Neuronal stem cell (in vitro differentiated cells): ENCODE results near the gene IFITM5.
A peak's percentile ranks its signal among the peaks of the same experiment; 100 is the strongest.

Experiments
- DNase-seq: peaks from one replicate; pipeline ENCODE4 v3.0.0-alpha.2; 2013; ENCODE audit warnings: low spot score
- H2AFZ ChIP-seq: one replicate; pipeline ENCODE4 v1.6.1; 2013; ENCODE audit warnings: mild to moderate bottlenecking, low read length, inconsistent platforms
- H2AK5ac ChIP-seq: 2 replicates; pipeline ENCODE4 v1.6.1; 2013; ENCODE audit warnings: low read depth, mild to moderate bottlenecking, inconsistent platforms, low read length, moderate library complexity, mixed read lengths
- H2BK120ac ChIP-seq: 2 replicates; pipeline ENCODE4 v1.6.1; 2013; ENCODE audit warnings: low read depth, mild to moderate bottlenecking, inconsistent platforms, low read length, moderate library complexity, mixed read lengths
- H2BK12ac ChIP-seq: one replicate; pipeline ENCODE4 v1.6.1; 2013; ENCODE audit warnings: low read length, inconsistent platforms
- H2BK15ac ChIP-seq: 2 replicates; pipeline ENCODE4 v1.6.1; 2013; ENCODE audit warnings: mild to moderate bottlenecking, low read length, inconsistent platforms, mixed read lengths
- H2BK5ac ChIP-seq: one replicate; pipeline ENCODE4 v1.6.1; 2013; ENCODE audit warnings: inconsistent platforms, mild to moderate bottlenecking, low read length, moderate library complexity
- H3K14ac ChIP-seq: one replicate; pipeline ENCODE4 v1.6.1; 2013; ENCODE audit warnings: low read length, inconsistent platforms
- H3K18ac ChIP-seq: 2 replicates; pipeline ENCODE4 v1.6.1; 2013; ENCODE audit warnings: low read length, inconsistent platforms
- H3K23ac ChIP-seq: 2 replicates; pipeline ENCODE4 v1.6.1; 2013; ENCODE audit warnings: low read depth, mild to moderate bottlenecking, mixed read lengths, low read length, inconsistent platforms; ENCODE audit not compliant: poor library complexity
- H3K27ac ChIP-seq: replicated peaks from 3 replicates; pipeline ENCODE4 v1.5.1; 2013; ENCODE audit warnings: low read length, inconsistent platforms
- H3K27me3 ChIP-seq, 3 experiments: 2 replicates each; pipeline ENCODE4 v1.6.1; 2013; ENCODE audit warnings: low read length in 3 of 3, mild to moderate bottlenecking in 2 of 3, inconsistent platforms in 1 of 3, low read depth in 1 of 3, mixed read lengths in 1 of 3, moderate library complexity in 1 of 3; ENCODE audit not compliant: control insufficient read depth in 3 of 3, insufficient read depth in 3 of 3
- H3K36me3 ChIP-seq, 2 donors: replicated peaks in 1 of 2; 2 replicates each; pipeline ENCODE4 v1.6.1; 2013; ENCODE audit warnings: low read length in 2 of 2; ENCODE audit not compliant: control insufficient read depth in 2 of 2, insufficient read depth in 2 of 2
- H3K4ac ChIP-seq: 2 replicates; pipeline ENCODE4 v1.6.1; 2013; ENCODE audit warnings: inconsistent platforms, mild to moderate bottlenecking, low read length, moderate library complexity
- H3K4me1 ChIP-seq, 2 donors: 1 replicate in 1 of 2; 2 replicates in 1 of 2; pipeline ENCODE4 v1.6.1; 2013; ENCODE audit warnings: low read length in 2 of 2, low read depth in 1 of 2; ENCODE audit not compliant: control insufficient read depth in 2 of 2, insufficient read depth in 1 of 2
- H3K4me2 ChIP-seq: one replicate; pipeline ENCODE4 v1.6.1; 2013; ENCODE audit warnings: mild to moderate bottlenecking, low read length, inconsistent platforms; ENCODE audit not compliant: insufficient read depth, poor library complexity, severe bottlenecking
- H3K4me3 ChIP-seq, 2 donors: 2 replicates each; pipeline ENCODE4 v1.5.1; 2013; ENCODE audit warnings: low read length in 2 of 2, mild to moderate bottlenecking in 2 of 2, inconsistent platforms in 1 of 2, moderate library complexity in 1 of 2
- H3K79me1 ChIP-seq: one replicate; pipeline ENCODE4 v1.6.1; 2013; ENCODE audit warnings: low read depth, mild to moderate bottlenecking, inconsistent platforms, low read length, moderate library complexity
- H3K9ac ChIP-seq: one replicate; pipeline ENCODE4 v1.6.1; 2013; ENCODE audit warnings: mild to moderate bottlenecking, low read depth, low read length, inconsistent platforms; ENCODE audit not compliant: poor library complexity
- H3K9me3 ChIP-seq, 2 donors: replicated peaks in 1 of 2; 2 replicates each; pipeline versions ENCODE3 to v1.6.1; 2013; ENCODE audit warnings: low read length in 2 of 2, mild to moderate bottlenecking in 2 of 2, inconsistent platforms in 1 of 2, low read depth in 1 of 2, mixed read lengths in 1 of 2, moderate library complexity in 1 of 2; ENCODE audit not compliant: control insufficient read depth in 2 of 2, insufficient read depth in 1 of 2
- H4K8ac ChIP-seq: one replicate; pipeline ENCODE4 v1.6.1; 2013; ENCODE audit warnings: low read depth, mild to moderate bottlenecking, inconsistent platforms, low read length, moderate library complexity
- H4K91ac ChIP-seq: one replicate; pipeline ENCODE4 v1.6.1; 2013; ENCODE audit warnings: low read length, low read depth, mild to moderate bottlenecking, inconsistent platforms; ENCODE audit not compliant: poor library complexity
- whole genome bisulfite sequencing, 2 donors: extraction: QIAGEN DNeasy Blood & Tissue Kit; methylation state at CpG; one replicate each; pipeline ENCODE4 v1.1.7; 2013; ENCODE audit warnings: missing lambda C conversion rate in 2 of 2, mixed read lengths in 1 of 2; ENCODE audit not compliant: insufficient read length in 2 of 2, insufficient replicate concordance in 1 of 2; ENCODE audit errors: extremely low coverage in 2 of 2; 5-methylcytosine and 5-hydroxymethylcytosine counted together

Gene IFITM5

DNA sequence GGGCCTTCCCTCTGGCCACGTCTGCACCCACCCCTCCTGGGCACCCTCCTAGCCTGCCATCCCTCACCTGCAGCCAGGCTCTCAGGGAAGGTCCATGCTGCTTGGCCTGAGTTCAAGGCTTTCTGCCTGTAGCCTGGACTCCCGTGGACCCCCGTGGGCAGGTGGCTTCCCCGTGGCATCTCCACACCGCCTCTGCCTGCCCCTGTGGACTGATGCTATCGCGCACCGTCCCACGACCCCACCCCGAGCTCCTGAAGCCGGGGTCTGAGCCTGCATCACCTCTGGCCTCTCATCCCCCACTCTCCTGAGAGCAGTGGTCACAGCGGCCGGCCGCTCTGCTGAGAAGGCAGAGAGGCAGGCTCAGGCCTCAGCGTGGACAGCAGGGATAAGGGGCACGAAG lies 4.5 kb downstream of the IFITM5 start:
- Histone ChIP-seq H2BK5ac (peak overlapping the region; percentile 35), H3K27ac (no peak overlapping the region), H2BK120ac (no peak overlapping the region), H2AK5ac (no peak overlapping the region), H3K79me1 (peaks cover 2% of the 10 kb centered on the region), H3K4ac (no peak overlapping the region), H3K23ac (peak overlapping the region; percentile 22), H3K36me3 (peaks cover 23 to 31% of the 10 kb centered on the region in 2 donors), H3K9me3 (no peaks in the 10 kb centered on the region), H2BK15ac (no peak overlapping the region), H3K27me3 (no peaks in the 10 kb centered on the region), H4K91ac (no peak overlapping the region), H2BK12ac (peak overlapping the region; percentile 73), H3K14ac (no peak overlapping the region), H3K4me1 (peaks cover 6% of the 10 kb centered on the region in 2 donors), H3K4me2 (no peak overlapping the region), H3K4me3 (no peak overlapping the region), H2AFZ (no peak overlapping the region), H4K8ac (no peak overlapping the region), H3K18ac (no peak overlapping the region), H3K9ac (peak overlapping the region; percentile 17)
- WGBS, 2 donors = no CpG with 5 or more reads among the region's 16 CpGs
- DNase-seq = no peak

DNA sequence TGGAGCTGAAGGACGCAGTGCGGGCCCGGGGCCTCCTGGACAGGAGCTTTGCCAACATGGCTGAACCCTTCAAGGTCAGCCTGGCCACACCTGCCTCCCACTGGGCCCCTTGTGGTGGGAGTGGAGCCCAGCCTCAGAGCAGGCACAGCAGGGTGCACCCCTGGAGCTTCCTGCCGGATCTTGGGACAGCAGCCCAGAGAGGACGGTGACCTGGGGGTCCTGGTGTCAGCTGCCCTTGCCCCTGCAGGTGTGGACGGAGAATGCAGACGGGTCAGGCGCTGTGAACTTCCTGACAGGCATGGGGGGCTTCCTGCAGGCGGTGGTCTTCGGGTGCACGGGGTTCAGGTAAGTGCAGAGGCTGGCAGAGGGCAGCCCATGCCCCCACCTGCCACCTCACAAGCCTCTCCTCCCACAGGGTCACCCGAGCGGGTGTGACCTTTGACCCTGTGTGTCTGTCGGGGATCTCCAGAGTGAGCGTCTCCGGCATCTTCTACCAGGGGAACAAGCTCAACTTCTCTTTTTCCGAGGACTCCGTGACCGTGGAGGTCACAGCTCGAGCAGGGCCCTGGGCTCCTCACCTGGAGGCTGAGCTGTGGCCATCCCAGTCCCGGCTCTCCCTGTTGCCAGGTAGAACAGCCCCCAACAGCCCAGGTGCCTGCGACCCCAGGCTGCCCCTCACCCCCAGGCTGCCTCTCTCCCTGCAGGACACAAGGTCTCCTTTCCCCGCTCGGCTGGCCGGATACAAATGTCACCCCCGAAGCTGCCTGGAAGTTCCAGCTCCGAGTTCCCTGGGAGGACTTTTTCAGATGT lies 5.3 kb downstream of the IFITM5 start:
- WGBS, 2 donors = no CpG with 5 or more reads among the region's 27 CpGs
- H3K27ac ChIP-seq = no peak overlapping the region
- no peak overlapping the region for H3K18ac ChIP-seq
- no peak overlapping the region for H2AK5ac ChIP-seq
- no peak overlapping the region for H2BK5ac ChIP-seq
- H3K27me3 ChIP-seq = no peaks in the 10 kb centered on the region
- H2BK12ac ChIP-seq = peak overlapping the region; percentile 10
- no peak overlapping the region for H3K14ac ChIP-seq
- H3K23ac ChIP-seq = no peak overlapping the region
- no peak overlapping the region for H3K4me2 ChIP-seq
- H3K79me1 ChIP-seq = peaks cover 5% of the 10 kb centered on the region
- peak overlapping the region; percentile 82 for H4K8ac ChIP-seq
- H3K4me3 ChIP-seq = no peak overlapping the region
- DNase-seq = no peak
- no peaks in the 10 kb centered on the region for H3K9me3 ChIP-seq
- no peak overlapping the region for H2AFZ ChIP-seq
- no peak overlapping the region for H4K91ac ChIP-seq
- no peak overlapping the region for H2BK15ac ChIP-seq
- no peak overlapping the region for H3K4ac ChIP-seq
- H3K36me3 ChIP-seq = peaks cover 23 to 31% of the 10 kb centered on the region in 2 donors
- peaks cover 10 to 11% of the 10 kb centered on the region in 2 donors for H3K4me1 ChIP-seq
- no peak overlapping the region for H2BK120ac ChIP-seq
- H3K9ac ChIP-seq = no peak overlapping the region

DNA sequence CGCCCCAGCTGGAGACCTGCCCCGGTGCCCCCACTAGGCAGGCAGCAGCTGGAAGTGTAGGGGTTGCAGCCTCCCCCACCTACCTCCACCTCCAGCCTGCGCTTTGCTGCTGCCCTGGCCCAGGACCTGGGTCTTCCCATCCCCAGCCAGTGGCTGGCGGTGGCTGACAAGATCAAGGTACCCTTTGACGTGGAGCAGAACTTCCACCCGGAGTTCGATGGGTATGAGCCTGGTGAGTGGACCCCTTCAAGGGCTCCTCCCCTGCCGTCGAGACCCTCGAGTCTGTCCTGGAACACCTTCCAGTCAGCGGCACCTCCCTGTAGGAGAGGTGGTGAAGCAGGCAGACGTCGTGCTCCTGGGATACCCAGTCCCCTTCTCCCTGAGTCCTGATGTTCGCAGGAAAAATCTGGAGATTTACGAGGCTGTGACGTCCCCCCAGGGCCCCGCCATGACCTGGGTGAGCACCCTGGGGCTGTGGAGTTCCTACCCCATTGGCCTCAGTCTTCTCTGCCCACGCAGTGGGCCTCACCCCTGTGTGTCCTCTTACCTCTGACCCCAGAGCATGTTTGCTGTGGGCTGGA lies 6.0 kb downstream of the IFITM5 start:
- H3K23ac ChIP-seq = no peak overlapping the region
- H4K8ac ChIP-seq = no peak overlapping the region
- H3K79me1 ChIP-seq = peaks cover 6% of the 10 kb centered on the region
- no peak overlapping the region for H2AFZ ChIP-seq
- no peak for DNase-seq
- H3K4me3 ChIP-seq = no peak overlapping the region
- no peak overlapping the region for H2BK15ac ChIP-seq
- no peak overlapping the region for H4K91ac ChIP-seq
- no peak overlapping the region for H2BK5ac ChIP-seq
- H2AK5ac ChIP-seq = no peak overlapping the region
- H3K4me1 ChIP-seq = peaks cover 10 to 12% of the 10 kb centered on the region in 2 donors
- no peak overlapping the region for H3K18ac ChIP-seq
- no peak overlapping the region for H2BK12ac ChIP-seq
- H2BK120ac ChIP-seq = no peak overlapping the region
- no peak overlapping the region for H3K4me2 ChIP-seq
- no peak overlapping the region for H3K27ac ChIP-seq
- no peak overlapping the region for H3K9ac ChIP-seq
- H3K36me3 ChIP-seq = peaks cover 23 to 31% of the 10 kb centered on the region in 2 donors
- H3K4ac ChIP-seq = no peak overlapping the region
- WGBS, 2 donors = no CpG with 5 or more reads among the region's 18 CpGs
- no peaks in the 10 kb centered on the region for H3K9me3 ChIP-seq
- H3K27me3 ChIP-seq = peaks cover 0 to 2% (median 0%) of the 10 kb centered on the region in 3 experiments
- no peak overlapping the region for H3K14ac ChIP-seq
